H4 (cell line): ENCODE measurements around the gene AHRR. TPM values are rescaled to one million over a fixed set of nuclear protein-coding genes. Genes with fewer than 3 reads are reported as not detected.

Experiments used
- DNase-seq: peaks from one replicate; pipeline ENCODE4 v3.0.0-alpha.2; 2015; ENCODE audit warnings: low spot score
- total RNA-seq: library from RNA; depleted of rRNA; stranded (reverse); fragments of >200 nt; shearing (Covaris generic); gene quantifications from 2 replicates; pipeline ENCODE4 v1.2.3, GENCODE V29; 2014

Gene AHRR
- total RNA-seq, 1 experiment from 2014 or later = 10.8 TPM

- DNase-seq = no peak
These were observed 107.4 kb downstream of the AHRR start for GRCh38 chr5:428754-429452.

GRCh38 chr5:429453-430188, 108.1 kb downstream of the AHRR start:
- DNase-seq = no peak

- no peak for DNase-seq
These were observed 108.9 kb downstream of the AHRR start for GRCh38 chr5:430214-430925.

GRCh38 chr5:431001-431710, 109.6 kb downstream of the AHRR start:
- peak; percentile 37 for DNase-seq

- DNase-seq = no peak
These were observed 110.2 kb downstream of the AHRR start for GRCh38 chr5:431711-432050.

GRCh38 chr5:432201-432927, 110.8 kb downstream of the AHRR start:
- no peak for DNase-seq

- no peak for DNase-seq
These were observed 111.6 kb downstream of the AHRR start for GRCh38 chr5:432928-433791.

GRCh38 chr5:433836-434235, 112.3 kb downstream of the AHRR start:
- no peak for DNase-seq

- DNase-seq = no peak
These were observed 113.1 kb downstream of the AHRR start for GRCh38 chr5:434443-435146.

- no peak for DNase-seq
These were observed 113.8 kb downstream of the AHRR start for GRCh38 chr5:435156-435790.

GRCh38 chr5:435961-436640, 114.6 kb downstream of the AHRR start:
- DNase-seq = peak; percentile 40

GRCh38 chr5:436641-436975, 115.1 kb downstream of the AHRR start:
- no peak for DNase-seq

- no peak for DNase-seq
These were observed 115.8 kb downstream of the AHRR start for GRCh38 chr5:437281-437771.

GRCh38 chr5:438481-438981, 117.0 kb downstream of the AHRR start:
- DNase-seq = no peak

- DNase-seq = no peak
These were observed 117.7 kb downstream of the AHRR start for GRCh38 chr5:439181-439580.

GRCh38 chr5:439636-440035, 118.1 kb downstream of the AHRR start:
- no peak for DNase-seq

GRCh38 chr5:440401-441201, 119.1 kb downstream of the AHRR start:
- no peak for DNase-seq

- no peak for DNase-seq
These were observed 120.5 kb downstream of the AHRR start for GRCh38 chr5:441996-442334.
